ENCODE results near the gene SLC51B. TPM values are rescaled to one million over a fixed set of nuclear protein-coding genes. Genes with fewer than 3 reads are reported as not detected.

The SLC51B gene
- total and polyA plus RNA-seq, 10 of the 15 experiments (the other 5 are each of a cell fraction or from before 2014, with no cell fraction given) = 0.05 to 0.17 (median 0.13) TPM; not detected in 7

DNA sequence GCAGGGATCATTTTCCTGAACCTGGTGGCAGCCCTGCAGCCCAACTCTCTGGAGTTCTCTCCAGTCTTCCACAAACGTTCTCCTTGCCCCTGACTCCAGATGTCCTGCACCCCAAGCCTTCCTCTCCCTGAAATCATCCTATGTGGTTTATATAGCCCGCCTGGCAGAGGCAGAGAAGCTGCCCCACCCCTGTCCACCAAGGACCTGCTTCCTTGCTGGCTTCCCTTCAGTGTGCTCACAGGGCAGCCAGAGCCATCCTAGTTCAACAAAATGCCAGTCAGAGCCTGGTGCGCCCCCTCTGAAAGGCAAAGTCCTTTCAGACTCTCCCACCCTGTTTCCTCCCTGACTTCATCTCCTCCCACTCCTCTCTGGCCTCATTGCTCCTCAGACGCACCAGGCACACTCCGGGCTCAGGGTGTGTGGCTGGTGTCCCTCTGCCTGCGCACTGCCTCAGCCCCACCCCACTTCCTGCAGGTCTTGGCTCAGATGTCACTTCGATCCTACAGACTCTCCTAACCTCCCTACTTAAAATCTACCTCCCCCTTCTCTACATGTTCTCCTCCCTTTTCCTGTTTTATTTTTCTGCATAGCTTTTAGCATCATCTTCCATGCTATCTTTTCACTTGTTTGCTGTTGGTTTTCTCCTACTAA is 37.2 kb downstream of the SLC51B start:
- H3K9me3 ChIP-seq (replicated peaks; ENCODE audit: control insufficient read depth, insufficient read depth, low read length) = no peaks in the 10 kb centered on the region
- intact Hi-C loops (cut with micrococcal nuclease; ENCODE audit: unreplicated experiment) (loop anchor here (10.0 kb wide), 1 partner anchor 348 kb away; no protein-coding TSS in a partner anchor), in situ Hi-C loops (cut with MboI) (no loop called here)
- H4K20me1 ChIP-seq (ENCODE audit: control insufficient read depth, insufficient read depth) = peaks cover 3% of the 10 kb centered on the region; the same call in 1 of the 2 replicates
- no peak overlapping the region for H3K9ac ChIP-seq (ENCODE audit: control insufficient read depth, insufficient read depth, low read length)
- ChIA-PET RAD21 (ENCODE audit: unreplicated experiment) (no interaction called here), POLR2A (interaction anchor here (0.5 kb wide), 1 partner anchor 403 kb away, joined by 7 read pairs; no protein-coding TSS in a partner anchor), CTCF (interaction anchor here (0.9 to 2.7 kb wide), 8 partner anchors 11 to 74 kb away, joined by 3 to 14 read pairs (median 3); no protein-coding TSS in a partner anchor), SMC1A (ENCODE audit: uncharacterized antibody, unreplicated experiment) (interaction anchor here (0.6 to 1.4 kb wide), 4 partner anchors 17 to 74 kb away, joined by 3 read pairs; no protein-coding TSS in a partner anchor)
- no peak for DNase-seq (ENCODE audit: low read depth, low spot score)
- 27% methylated on average over 7 of the region's 7 CpGs for WGBS (ENCODE audit: insufficient coverage, insufficient replicate concordance, low lambda C conversion rate, missing lambda C conversion rate)
- H3K27me3 ChIP-seq (replicated peaks in 1 of 2; ENCODE audit: control insufficient read depth in 2 of 2, insufficient read depth in 2 of 2, low read length in 1 of 2) = peaks cover 0 to 6% of the 10 kb centered on the region in 2 experiments; a peak in 1 of 4 replicates
- ATAC-seq = peak; percentile 11; the same call in 1 of the 3 replicates
- no peak overlapping the region for H3K4me3 ChIP-seq
- no peaks in the 10 kb centered on the region for H3K36me3 ChIP-seq (ENCODE audit: control insufficient read depth in 2 of 2, insufficient read depth in 2 of 2, low read length in 1 of 2)
- H2AFZ ChIP-seq (ENCODE audit: control insufficient read depth, low read depth, low read length) = no peak overlapping the region
- no peaks in the 10 kb centered on the region for H3K79me2 ChIP-seq (ENCODE audit: control insufficient read depth, insufficient read depth, low read length)
- no peak for TF ChIP-seq HDAC6 (IDR thresholded peaks at IDR 0.05; ENCODE audit: unreplicated experiment)
- no peak for TF ChIP-seq ZSCAN29 (IDR thresholded peaks at IDR 0.05)
- TF ChIP-seq FOXK2 (IDR thresholded peaks at IDR 0.05) = no peak
- no peaks in the 10 kb centered on the region for H3K4me1 ChIP-seq (ENCODE audit: control insufficient read depth, insufficient read depth, low read length)
- no peak overlapping the region for H3K4me2 ChIP-seq (ENCODE audit: control insufficient read depth, insufficient read depth)
- FAIRE-seq = no peak
- no peak overlapping the region for H3K27ac ChIP-seq (ENCODE audit: control insufficient read depth, insufficient read depth)
- BruUV-seq (replicated peaks) = no TSS peak

GRCh38 chr15:65083262-65083701 is 38.1 kb downstream of the SLC51B start:
- 60% methylated on average over 7 of the region's 7 CpGs for WGBS (ENCODE audit: insufficient coverage, insufficient replicate concordance, low lambda C conversion rate, missing lambda C conversion rate)
- Histone ChIP-seq H3K27me3 (replicated peaks in 1 of 2; ENCODE audit: control insufficient read depth in 2 of 2, insufficient read depth in 2 of 2, low read length in 1 of 2) (peaks cover 0 to 6% of the 10 kb centered on the region in 2 experiments; a peak in 1 of 4 replicates), H4K20me1 (ENCODE audit: control insufficient read depth, insufficient read depth) (peaks cover 3% of the 10 kb centered on the region; the same call in 1 of the 2 replicates), H3K4me2 (ENCODE audit: control insufficient read depth, insufficient read depth) (no peak overlapping the region), H3K4me3 (no peak overlapping the region), H3K9me3 (replicated peaks; ENCODE audit: control insufficient read depth, insufficient read depth, low read length) (no peaks in the 10 kb centered on the region), H3K79me2 (ENCODE audit: control insufficient read depth, insufficient read depth, low read length) (no peaks in the 10 kb centered on the region), H2AFZ (ENCODE audit: control insufficient read depth, low read depth, low read length) (no peak overlapping the region), H3K27ac (ENCODE audit: control insufficient read depth, insufficient read depth) (no peak overlapping the region), H3K36me3 (ENCODE audit: control insufficient read depth in 2 of 2, insufficient read depth in 2 of 2, low read length in 1 of 2) (no peaks in the 10 kb centered on the region), H3K4me1 (ENCODE audit: control insufficient read depth, insufficient read depth, low read length) (no peaks in the 10 kb centered on the region), H3K9ac (ENCODE audit: control insufficient read depth, insufficient read depth, low read length) (no peak overlapping the region)
- CTCF ChIA-PET = interaction anchor here (0.9 to 2.7 kb wide), 8 partner anchors 11 to 75 kb away, joined by 3 to 14 read pairs (median 3); no protein-coding TSS in a partner anchor
- POLR2A ChIA-PET = interaction anchor here (0.5 kb wide), 2 partner anchors 78 to 88 kb away, joined by 5 to 6 read pairs; no protein-coding TSS in a partner anchor
- SMC1A ChIA-PET (ENCODE audit: uncharacterized antibody, unreplicated experiment) = interaction anchor here (0.7 to 1.3 kb wide), 2 partner anchors 22 to 30 kb away, joined by 3 read pairs; no protein-coding TSS in a partner anchor
- RAD21 ChIA-PET (ENCODE audit: unreplicated experiment) = no interaction called here
- FAIRE-seq (no peak), ATAC-seq (no peak), DNase-seq (ENCODE audit: low read depth, low spot score) (no peak)
- no TSS peak for BruUV-seq (replicated peaks)
- intact Hi-C loops (cut with micrococcal nuclease; ENCODE audit: unreplicated experiment) (loop anchor here (10.0 kb wide), 1 partner anchor 348 kb away; no protein-coding TSS in a partner anchor), in situ Hi-C loops (cut with MboI) (no loop called here)
- TF ChIP-seq IKZF2 (IDR thresholded peaks at IDR 0.05) (no peak), HDAC2 (IDR thresholded peaks at IDR 0.05) (no peak), SUZ12 (IDR thresholded peaks at IDR 0.05; ENCODE audit: unreplicated experiment) (no peak), WRNIP1 (IDR thresholded peaks at IDR 0.05; ENCODE audit: borderline replicate concordance, low read depth, low read length) (no peak), CBX3 (IDR thresholded peaks at IDR 0.05; ENCODE audit: borderline replicate concordance, low read depth) (no peak), HDGF (IDR thresholded peaks at IDR 0.05) (no peak), MTA2 (IDR thresholded peaks at IDR 0.05; ENCODE audit: low read depth) (no peak), JUNB (IDR thresholded peaks at IDR 0.05) (no peak), HDAC6 (IDR thresholded peaks at IDR 0.05; ENCODE audit: unreplicated experiment) (no peak), NFXL1 (IDR thresholded peaks at IDR 0.05; ENCODE audit: borderline replicate concordance) (no peak), RAD51 (IDR thresholded peaks at IDR 0.05) (no peak), REST (IDR thresholded peaks at IDR 0.05; ENCODE audit: low read depth, low read length) (no peak), RFX5 (IDR thresholded peaks at IDR 0.05; ENCODE audit: low read depth, low read length) (no peak)
